Measurements from ENCODE around the gene SLC39A7.
"Not testable (repeated sequence)": the region's sequence is repeated elsewhere in the genome, so short reads cannot be mapped to it uniquely, and the experiment has no call there.

The SLC39A7 gene

DNA sequence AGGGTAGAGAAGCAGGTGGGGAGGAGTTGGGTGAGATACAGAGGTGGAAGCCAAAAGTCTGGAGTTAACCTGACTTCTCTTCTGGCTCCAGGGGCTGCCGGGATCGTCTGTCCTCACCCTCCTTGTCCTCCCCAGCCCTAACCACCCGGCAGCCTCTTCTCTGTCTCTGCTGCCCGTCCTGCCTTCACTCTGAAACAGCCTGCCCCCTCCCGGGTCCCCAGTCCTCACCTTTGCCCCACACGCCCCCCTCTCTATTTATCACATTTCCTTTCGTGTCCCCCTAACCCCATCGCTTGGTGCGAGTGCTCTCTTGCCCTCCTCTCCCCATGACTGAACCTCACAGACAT lies 13.3 kb downstream of the SLC39A7 start:
- no peaks in the 10 kb centered on the region for H3K9me3 ChIP-seq (ENCODE audit: control insufficient read depth, low read length)
- WGBS, 2 experiments (ENCODE audit: insufficient coverage in 2 of 2) = 10 to 21% methylated on average over 3 to 7 of the region's 9 CpGs
- peak overlapping the region; percentile 42 for H3K4me3 ChIP-seq (ENCODE audit: extremely low read depth, insufficient read depth, low read length, poor library complexity, severe bottlenecking)
- H3K36me3 ChIP-seq (ENCODE audit: control insufficient read depth, insufficient read depth, low read length) = peaks cover 28% of the 10 kb centered on the region
- H3K27ac ChIP-seq (ENCODE audit: low read depth, low read length, severe bottlenecking) = no peak overlapping the region
- peaks cover 15% of the 10 kb centered on the region for H3K4me1 ChIP-seq (ENCODE audit: control insufficient read depth, insufficient read depth, low read length, poor library complexity, severe bottlenecking)

DNA sequence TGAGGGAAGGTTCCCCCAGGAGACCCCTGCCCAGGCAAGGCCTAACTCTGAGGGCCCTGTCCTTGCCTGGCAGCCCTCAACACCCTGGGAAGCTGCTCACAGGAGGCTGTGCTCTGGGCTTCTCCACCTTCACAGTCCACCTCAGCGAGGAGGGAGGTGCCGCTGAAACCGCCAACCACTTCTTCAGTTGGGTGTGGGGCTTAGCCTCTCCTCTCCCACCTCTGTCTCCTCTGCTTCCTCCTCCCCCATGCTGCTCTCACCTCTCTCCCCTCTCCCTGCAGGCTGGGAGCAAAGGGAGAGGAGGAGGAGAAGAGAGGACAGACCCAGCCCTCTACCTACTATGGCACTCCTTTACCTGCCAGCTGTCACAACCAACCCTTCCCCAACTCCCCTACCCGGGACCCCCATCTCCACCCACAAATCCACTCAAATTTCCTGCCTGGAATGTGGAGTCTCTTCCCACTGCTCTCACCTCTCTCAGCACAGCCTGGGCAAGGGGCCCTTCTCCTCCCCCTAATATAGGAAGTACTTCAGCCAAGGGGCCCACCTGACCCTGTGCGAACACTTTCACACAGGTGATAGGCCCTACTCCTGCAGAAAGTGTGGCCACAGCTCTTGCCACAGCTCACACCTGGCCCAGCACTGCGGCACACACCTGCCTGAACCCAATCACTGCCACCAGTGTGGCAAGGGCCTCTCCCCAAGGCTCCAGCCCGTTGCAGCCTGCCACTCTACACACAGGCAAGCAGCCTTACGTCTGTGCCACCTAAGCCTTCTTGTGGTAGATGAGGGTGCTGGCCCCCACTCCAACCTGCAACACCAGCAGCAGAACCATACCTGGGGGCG lies 14.8 kb downstream of the SLC39A7 start:
- Histone ChIP-seq H3K4me3 (ENCODE audit: extremely low read depth, insufficient read depth, low read length, poor library complexity, severe bottlenecking) (no peak overlapping the region), H3K27ac (ENCODE audit: low read depth, low read length, severe bottlenecking) (no peak overlapping the region)
- WGBS, 2 experiments (ENCODE audit: insufficient coverage in 2 of 2) = 76% methylated on average over 3 to 4 of the region's 9 CpGs

DNA sequence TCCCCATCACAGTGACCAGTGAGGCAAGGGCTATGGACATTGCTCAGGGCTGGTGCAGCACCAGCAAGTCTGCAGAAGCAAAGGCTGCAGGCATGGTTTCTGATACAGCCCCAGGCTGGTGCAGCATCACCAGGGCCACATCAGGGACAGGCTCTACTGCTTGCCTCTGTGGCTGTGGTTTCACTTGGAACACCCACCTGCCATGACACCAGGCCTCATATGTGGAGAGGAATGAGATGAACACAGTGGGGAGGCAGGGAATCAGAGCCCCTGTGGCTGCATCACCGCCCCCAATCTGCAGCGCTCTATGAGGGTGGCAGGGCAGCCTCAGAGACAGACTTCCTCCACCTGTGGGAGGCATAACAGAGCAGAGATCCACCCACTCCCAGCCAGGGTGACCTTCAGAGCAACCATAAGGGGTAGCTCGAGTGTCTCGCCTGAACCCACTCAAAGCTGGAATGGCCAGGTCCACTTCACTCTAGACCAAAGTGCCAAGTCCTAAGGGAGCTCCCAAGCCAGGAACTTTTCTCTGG lies 15.5 kb downstream of the SLC39A7 start:
- Histone ChIP-seq H3K4me3 (ENCODE audit: extremely low read depth, insufficient read depth, low read length, poor library complexity, severe bottlenecking) (no peak overlapping the region), H3K9me3 (ENCODE audit: control insufficient read depth, low read length) (no peaks in the 10 kb centered on the region), H3K27ac (ENCODE audit: low read depth, low read length, severe bottlenecking) (no peak overlapping the region), H3K36me3 (ENCODE audit: control insufficient read depth, insufficient read depth, low read length) (peaks cover 12% of the 10 kb centered on the region), H3K4me1 (ENCODE audit: control insufficient read depth, insufficient read depth, low read length, poor library complexity, severe bottlenecking) (peaks cover 15% of the 10 kb centered on the region)
- 91 to 100% methylated on average over 2 to 4 of the region's 4 CpGs for WGBS, 2 experiments (ENCODE audit: insufficient coverage in 2 of 2)

More for the DNA sequence above, 14.8 kb downstream of the SLC39A7 start:
- Histone ChIP-seq H3K36me3 (ENCODE audit: control insufficient read depth, insufficient read depth, low read length) (peaks cover 18% of the 10 kb centered on the region), H3K9me3 (ENCODE audit: control insufficient read depth, low read length) (no peaks in the 10 kb centered on the region), H3K4me1 (ENCODE audit: control insufficient read depth, insufficient read depth, low read length, poor library complexity, severe bottlenecking) (peaks cover 15% of the 10 kb centered on the region)

DNA sequence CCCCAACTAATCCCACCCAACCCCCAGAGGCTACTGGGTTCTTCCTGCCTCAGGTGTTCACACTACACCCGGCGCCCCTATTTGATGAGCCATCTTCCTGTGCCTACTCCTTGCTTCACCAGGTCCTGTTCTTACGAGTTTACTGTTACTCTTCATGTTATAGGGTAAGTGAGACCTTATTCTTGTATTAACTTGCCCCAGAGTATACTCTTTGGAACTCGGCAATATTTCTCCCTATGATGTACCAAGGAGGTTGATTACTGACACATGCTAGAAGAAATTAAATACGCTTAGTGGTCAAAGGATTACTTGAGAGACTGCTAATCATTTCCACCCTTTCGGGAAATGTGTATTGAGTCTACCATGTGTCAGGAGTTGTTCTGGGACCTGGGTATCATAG lies 16.6 kb downstream of the SLC39A7 start:
- H3K9me3 ChIP-seq (ENCODE audit: control insufficient read depth, low read length) = no peaks in the 10 kb centered on the region
- peaks cover 2% of the 10 kb centered on the region for H3K36me3 ChIP-seq (ENCODE audit: control insufficient read depth, insufficient read depth, low read length)
- peaks cover 14% of the 10 kb centered on the region for H3K4me1 ChIP-seq (ENCODE audit: control insufficient read depth, insufficient read depth, low read length, poor library complexity, severe bottlenecking)
- no peak overlapping the region for H3K4me3 ChIP-seq (ENCODE audit: extremely low read depth, insufficient read depth, low read length, poor library complexity, severe bottlenecking)
- H3K27ac ChIP-seq (ENCODE audit: low read depth, low read length, severe bottlenecking) = no peak overlapping the region
- 70 to 80% methylated on average over 1 to 2 of the region's 6 CpGs for WGBS, 2 experiments (ENCODE audit: insufficient coverage in 2 of 2)

DNA sequence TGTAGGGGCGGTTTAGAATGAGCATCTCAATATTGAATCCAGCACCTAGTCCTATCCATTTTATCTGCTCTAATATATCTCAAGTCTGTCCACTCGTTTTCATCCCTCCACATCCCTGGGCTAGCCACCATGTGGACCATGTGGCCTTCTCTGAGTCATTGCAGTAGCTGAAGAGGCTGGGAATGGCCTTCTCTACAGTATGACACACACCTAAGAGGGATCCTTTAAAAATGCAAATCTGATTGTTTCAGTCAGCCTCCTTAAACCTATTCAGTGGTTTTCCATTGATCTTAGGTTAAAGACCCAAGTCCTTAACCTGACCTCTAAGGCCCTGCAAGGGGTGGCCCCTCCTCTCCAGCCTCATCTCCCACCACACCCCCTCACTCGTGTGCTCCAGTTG lies 17.0 kb downstream of the SLC39A7 start:
- H3K36me3 ChIP-seq (ENCODE audit: control insufficient read depth, insufficient read depth, low read length) = no peaks in the 10 kb centered on the region
- WGBS, 2 experiments (ENCODE audit: insufficient coverage in 2 of 2) = 37 to 45% methylated on average over 3 of the region's 3 CpGs

DNA sequence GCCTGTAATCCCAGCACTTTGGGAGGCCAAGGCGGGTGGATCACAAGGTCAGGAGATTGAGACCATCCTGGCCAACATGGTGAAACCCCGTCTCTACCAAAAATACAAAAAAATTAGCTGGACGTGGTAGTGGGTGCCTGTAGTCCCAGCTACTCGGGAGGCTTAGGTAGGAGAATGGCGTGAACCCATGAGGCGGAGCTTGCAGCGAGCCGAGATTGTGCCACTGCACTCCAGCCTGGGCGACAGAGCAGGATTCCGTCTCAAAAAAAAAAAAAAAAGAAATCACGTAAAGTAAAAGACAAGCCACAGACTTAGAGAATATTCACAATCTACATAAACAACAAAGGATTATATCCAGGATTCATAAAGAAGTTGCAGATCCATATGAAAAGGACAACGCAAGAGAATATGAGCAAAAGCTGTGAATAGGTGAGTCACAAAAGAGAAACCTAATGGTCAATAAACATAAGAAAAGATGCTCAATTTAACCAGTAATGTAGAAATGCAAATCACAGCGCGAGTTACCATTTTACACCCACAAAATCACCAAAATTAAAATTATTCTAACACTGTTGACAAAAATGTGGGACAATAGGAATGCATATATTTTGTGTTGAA lies 25.9 kb downstream of the SLC39A7 start:
- H3K36me3 ChIP-seq (ENCODE audit: control insufficient read depth, insufficient read depth, low read length); H3K4me3 ChIP-seq (ENCODE audit: extremely low read depth, insufficient read depth, low read length, poor library complexity, severe bottlenecking); H3K4me1 ChIP-seq (ENCODE audit: control insufficient read depth, insufficient read depth, low read length, poor library complexity, severe bottlenecking); H3K27ac ChIP-seq (ENCODE audit: low read depth, low read length, severe bottlenecking); H3K9me3 ChIP-seq (ENCODE audit: control insufficient read depth, low read length): not testable (repeated sequence)
- 36 to 46% methylated on average over 4 to 7 of the region's 14 CpGs for WGBS, 2 experiments (ENCODE audit: insufficient coverage in 2 of 2)

More for the DNA sequence above, 17.0 kb downstream of the SLC39A7 start:
- Histone ChIP-seq H3K4me3 (ENCODE audit: extremely low read depth, insufficient read depth, low read length, poor library complexity, severe bottlenecking) (no peak overlapping the region), H3K27ac (ENCODE audit: low read depth, low read length, severe bottlenecking) (no peak overlapping the region), H3K9me3 (ENCODE audit: control insufficient read depth, low read length) (no peaks in the 10 kb centered on the region), H3K4me1 (ENCODE audit: control insufficient read depth, insufficient read depth, low read length, poor library complexity, severe bottlenecking) (peaks cover 9% of the 10 kb centered on the region)

DNA sequence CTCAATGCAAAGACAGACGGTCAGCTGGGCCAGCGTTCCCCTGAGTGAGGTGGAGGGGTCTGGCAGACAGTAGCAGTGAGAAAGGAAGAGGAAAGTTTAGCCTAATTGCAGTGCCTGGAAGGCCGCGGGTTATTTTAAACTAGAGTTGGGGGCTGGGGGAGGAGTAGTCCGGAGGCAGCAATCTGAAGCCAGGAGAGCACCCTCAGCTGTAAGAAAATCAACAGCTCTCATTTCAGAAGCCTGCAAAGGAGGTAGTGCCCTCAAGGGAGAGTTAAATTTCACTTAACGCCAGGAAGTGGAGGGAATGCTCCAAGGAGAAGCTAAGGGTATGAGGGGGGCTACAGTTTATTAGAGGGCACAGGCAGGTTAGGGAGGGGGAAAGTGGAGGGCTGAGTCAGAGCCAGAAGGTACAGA lies 34.6 kb downstream of the SLC39A7 start:
- 17 to 26% methylated on average over 6 of the region's 6 CpGs for WGBS, 2 experiments (ENCODE audit: insufficient coverage in 2 of 2)
- H3K4me1 ChIP-seq (ENCODE audit: control insufficient read depth, insufficient read depth, low read length, poor library complexity, severe bottlenecking) = peaks cover 8% of the 10 kb centered on the region

DNA sequence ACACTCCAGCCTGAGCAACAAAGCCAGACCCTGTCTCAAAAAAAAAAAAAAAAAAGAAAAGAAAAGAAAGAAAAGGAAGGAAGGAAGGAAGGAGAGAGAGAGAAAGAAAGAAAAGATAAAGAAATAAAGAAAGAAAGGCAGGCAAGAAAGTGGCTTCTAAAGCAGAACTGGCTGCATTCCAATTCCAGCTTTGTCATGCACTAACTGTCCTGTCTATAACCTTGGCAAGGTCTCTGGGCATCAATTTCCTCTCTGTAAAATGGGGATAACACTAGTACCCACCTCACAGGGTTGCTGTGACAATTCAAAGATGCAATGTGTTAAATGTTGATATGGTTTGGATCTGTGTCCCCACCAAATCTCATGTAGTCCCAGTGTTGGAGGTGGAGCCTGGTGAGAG lies 35.7 kb downstream of the SLC39A7 start:
- no peak overlapping the region for H3K4me3 ChIP-seq (ENCODE audit: extremely low read depth, insufficient read depth, low read length, poor library complexity, severe bottlenecking)
- no peak overlapping the region for H3K27ac ChIP-seq (ENCODE audit: low read depth, low read length, severe bottlenecking)
- H3K36me3 ChIP-seq (ENCODE audit: control insufficient read depth, insufficient read depth, low read length) = no peaks in the 10 kb centered on the region
- no peaks in the 10 kb centered on the region for H3K9me3 ChIP-seq (ENCODE audit: control insufficient read depth, low read length)
- peaks cover 8% of the 10 kb centered on the region for H3K4me1 ChIP-seq (ENCODE audit: control insufficient read depth, insufficient read depth, low read length, poor library complexity, severe bottlenecking)

More for the DNA sequence above, 34.6 kb downstream of the SLC39A7 start:
- H3K9me3 ChIP-seq (ENCODE audit: control insufficient read depth, low read length) = no peaks in the 10 kb centered on the region
- H3K36me3 ChIP-seq (ENCODE audit: control insufficient read depth, insufficient read depth, low read length) = no peaks in the 10 kb centered on the region
- H3K27ac ChIP-seq (ENCODE audit: low read depth, low read length, severe bottlenecking) = peak overlapping the region; percentile 29
- H3K4me3 ChIP-seq (ENCODE audit: extremely low read depth, insufficient read depth, low read length, poor library complexity, severe bottlenecking) = no peak overlapping the region

DNA sequence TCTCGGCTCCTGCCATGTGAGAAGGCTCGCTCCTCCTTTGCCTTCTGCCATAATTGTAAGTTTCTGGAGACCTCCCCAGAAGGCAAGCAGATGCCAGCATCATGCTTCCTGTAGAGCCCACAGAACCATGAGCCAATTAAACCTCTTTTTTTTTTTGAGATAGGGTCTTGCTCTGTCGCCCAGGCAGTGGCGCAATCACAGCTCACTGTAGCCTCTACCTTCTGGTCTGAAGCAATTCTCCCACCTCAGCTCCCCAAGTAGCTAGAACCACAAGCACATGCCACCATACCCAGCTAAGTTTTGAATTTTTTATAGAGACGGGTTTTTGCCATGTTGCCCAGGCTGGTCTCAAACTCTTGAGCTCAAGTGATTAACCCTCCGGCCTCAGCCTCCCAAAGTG lies 36.2 kb downstream of the SLC39A7 start:
- WGBS, 2 experiments (ENCODE audit: insufficient coverage in 2 of 2) = 89 to 92% methylated on average over 6 of the region's 6 CpGs
- H3K9me3 ChIP-seq (ENCODE audit: control insufficient read depth, low read length) = no peaks in the 10 kb centered on the region
- peaks cover 8% of the 10 kb centered on the region for H3K4me1 ChIP-seq (ENCODE audit: control insufficient read depth, insufficient read depth, low read length, poor library complexity, severe bottlenecking)
- no peak overlapping the region for H3K27ac ChIP-seq (ENCODE audit: low read depth, low read length, severe bottlenecking)
- H3K36me3 ChIP-seq (ENCODE audit: control insufficient read depth, insufficient read depth, low read length) = no peaks in the 10 kb centered on the region
- H3K4me3 ChIP-seq (ENCODE audit: extremely low read depth, insufficient read depth, low read length, poor library complexity, severe bottlenecking) = no peak overlapping the region

DNA sequence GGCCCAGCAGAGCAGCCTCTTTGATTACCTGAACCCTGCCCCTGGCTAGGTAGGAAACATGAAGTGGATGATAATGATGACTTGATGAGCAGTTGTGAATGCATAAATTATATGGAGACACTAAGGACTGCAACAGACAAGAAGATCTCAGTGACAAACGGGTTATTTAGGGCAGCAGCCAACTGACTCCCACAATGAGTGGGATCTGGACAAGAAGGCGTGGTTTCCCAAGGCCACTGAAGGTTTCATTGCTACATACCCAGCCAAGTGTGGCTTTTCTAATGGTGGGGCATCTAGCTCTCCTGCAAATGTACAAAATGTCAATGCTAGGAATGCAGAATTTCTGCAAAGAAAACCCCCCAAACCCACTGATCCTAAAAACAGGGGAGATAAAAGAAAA lies 37.1 kb downstream of the SLC39A7 start:
- Histone ChIP-seq H3K36me3 (ENCODE audit: control insufficient read depth, insufficient read depth, low read length) (no peaks in the 10 kb centered on the region), H3K4me1 (ENCODE audit: control insufficient read depth, insufficient read depth, low read length, poor library complexity, severe bottlenecking) (peaks cover 8% of the 10 kb centered on the region), H3K27ac (ENCODE audit: low read depth, low read length, severe bottlenecking) (no peak overlapping the region)

DNA sequence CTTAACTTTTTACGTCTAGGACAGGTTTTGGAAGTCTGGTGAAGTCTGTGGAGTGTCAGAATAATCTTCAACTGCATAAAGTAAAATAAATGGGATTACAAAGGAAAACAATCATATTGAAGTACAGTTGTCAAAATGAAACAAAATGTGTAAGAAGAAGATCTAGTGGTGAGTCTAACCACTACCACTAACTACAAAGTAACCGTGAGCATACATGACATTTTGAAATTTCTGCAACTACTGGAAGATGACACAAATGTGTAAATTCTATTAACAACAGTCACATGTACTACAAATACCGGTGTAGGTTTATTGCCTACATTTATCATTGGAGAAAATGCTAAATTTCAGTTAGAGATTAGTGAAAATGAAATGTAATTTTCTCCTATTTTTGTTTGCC lies 41.3 kb downstream of the SLC39A7 start:
- H3K27ac ChIP-seq (ENCODE audit: low read depth, low read length, severe bottlenecking) = no peak overlapping the region
- H3K4me1 ChIP-seq (ENCODE audit: control insufficient read depth, insufficient read depth, low read length, poor library complexity, severe bottlenecking) = no peaks in the 10 kb centered on the region
- WGBS, 2 experiments (ENCODE audit: insufficient coverage in 2 of 2) = no CpG with 5 or more reads among the region's 3 CpGs
- no peaks in the 10 kb centered on the region for H3K36me3 ChIP-seq (ENCODE audit: control insufficient read depth, insufficient read depth, low read length)
- no peak overlapping the region for H3K4me3 ChIP-seq (ENCODE audit: extremely low read depth, insufficient read depth, low read length, poor library complexity, severe bottlenecking)
- no peaks in the 10 kb centered on the region for H3K9me3 ChIP-seq (ENCODE audit: control insufficient read depth, low read length)

More for the DNA sequence above, 37.1 kb downstream of the SLC39A7 start:
- Histone ChIP-seq H3K9me3 (ENCODE audit: control insufficient read depth, low read length) (no peaks in the 10 kb centered on the region), H3K4me3 (ENCODE audit: extremely low read depth, insufficient read depth, low read length, poor library complexity, severe bottlenecking) (no peak overlapping the region)
- WGBS, 2 experiments (ENCODE audit: insufficient coverage in 2 of 2) = 100% methylated on average over 2 of the region's 2 CpGs
